NCI-H526 (cell line): Measurements from ENCODE around the gene NEBL.
"Not testable (repeated sequence)": the region's sequence is repeated elsewhere in the genome, so short reads cannot be mapped to it uniquely, and the experiment has no call there.

Source experiments
- DNase-seq, 2 experiments: peaks; one replicate each; lab custom pipeline; 2025; lab: John Stamatoyannopoulos, UW

The NEBL gene, protein sequence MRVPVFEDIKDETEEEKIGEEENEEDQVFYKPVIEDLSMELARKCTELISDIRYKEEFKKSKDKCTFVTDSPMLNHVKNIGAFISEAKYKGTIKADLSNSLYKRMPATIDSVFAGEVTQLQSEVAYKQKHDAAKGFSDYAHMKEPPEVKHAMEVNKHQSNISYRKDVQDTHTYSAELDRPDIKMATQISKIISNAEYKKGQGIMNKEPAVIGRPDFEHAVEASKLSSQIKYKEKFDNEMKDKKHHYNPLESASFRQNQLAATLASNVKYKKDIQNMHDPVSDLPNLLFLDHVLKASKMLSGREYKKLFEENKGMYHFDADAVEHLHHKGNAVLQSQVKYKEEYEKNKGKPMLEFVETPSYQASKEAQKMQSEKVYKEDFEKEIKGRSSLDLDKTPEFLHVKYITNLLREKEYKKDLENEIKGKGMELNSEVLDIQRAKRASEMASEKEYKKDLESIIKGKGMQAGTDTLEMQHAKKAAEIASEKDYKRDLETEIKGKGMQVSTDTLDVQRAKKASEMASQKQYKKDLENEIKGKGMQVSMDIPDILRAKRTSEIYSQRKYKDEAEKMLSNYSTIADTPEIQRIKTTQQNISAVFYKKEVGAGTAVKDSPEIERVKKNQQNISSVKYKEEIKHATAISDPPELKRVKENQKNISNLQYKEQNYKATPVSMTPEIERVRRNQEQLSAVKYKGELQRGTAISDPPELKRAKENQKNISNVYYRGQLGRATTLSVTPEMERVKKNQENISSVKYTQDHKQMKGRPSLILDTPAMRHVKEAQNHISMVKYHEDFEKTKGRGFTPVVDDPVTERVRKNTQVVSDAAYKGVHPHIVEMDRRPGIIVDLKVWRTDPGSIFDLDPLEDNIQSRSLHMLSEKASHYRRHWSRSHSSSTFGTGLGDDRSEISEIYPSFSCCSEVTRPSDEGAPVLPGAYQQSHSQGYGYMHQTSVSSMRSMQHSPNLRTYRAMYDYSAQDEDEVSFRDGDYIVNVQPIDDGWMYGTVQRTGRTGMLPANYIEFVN

DNA sequence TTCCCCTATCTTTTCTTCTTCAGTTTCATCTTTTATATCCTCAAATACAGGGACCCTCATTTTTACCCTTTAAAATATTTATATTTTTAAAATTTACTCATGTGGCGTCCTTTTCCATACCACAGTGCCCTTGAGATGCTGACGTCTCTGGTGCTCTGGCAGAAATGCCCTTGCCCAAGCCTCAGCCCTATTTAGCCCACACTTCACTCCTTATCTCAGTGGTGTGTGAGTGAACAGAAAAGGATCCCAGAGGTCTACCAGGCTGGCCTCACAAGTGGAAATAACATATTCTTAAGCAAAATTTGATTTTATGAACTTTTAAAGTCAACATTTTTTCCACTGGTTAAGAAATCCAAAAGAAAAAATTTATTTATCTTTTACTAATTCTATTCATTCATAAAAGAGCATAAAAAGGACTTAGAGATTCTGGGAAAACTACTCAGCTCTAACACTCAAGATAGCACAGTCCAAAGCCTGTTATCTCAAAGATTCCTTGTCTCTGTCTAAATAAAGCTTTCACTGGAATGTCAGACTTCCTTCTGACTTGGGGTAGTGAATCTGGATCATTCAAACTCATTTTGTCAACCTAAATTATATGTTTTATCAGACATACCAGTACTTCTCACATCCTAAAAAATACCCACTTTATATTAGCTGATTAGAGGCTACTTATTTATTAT lies at the start of gene NEBL:
Gene NEBL, minus strand, starts transcription at position 166 of the 680 bp plus-strand sequence. Its CDS starts 106 bp downstream, at position 60.
- DNase-seq: no peak

- DNase-seq: no peak
These were observed 48.6 kb upstream of the NEBL start for GRCh38 chr10:20945546-20946332.

GRCh38 chr10:20944789-20945502 lies 47.8 kb upstream of the NEBL start:
- no peak for DNase-seq

- not testable (repeated sequence) for DNase-seq
These were observed 42.3 kb upstream of the NEBL start for GRCh38 chr10:20939414-20939813.

DNA sequence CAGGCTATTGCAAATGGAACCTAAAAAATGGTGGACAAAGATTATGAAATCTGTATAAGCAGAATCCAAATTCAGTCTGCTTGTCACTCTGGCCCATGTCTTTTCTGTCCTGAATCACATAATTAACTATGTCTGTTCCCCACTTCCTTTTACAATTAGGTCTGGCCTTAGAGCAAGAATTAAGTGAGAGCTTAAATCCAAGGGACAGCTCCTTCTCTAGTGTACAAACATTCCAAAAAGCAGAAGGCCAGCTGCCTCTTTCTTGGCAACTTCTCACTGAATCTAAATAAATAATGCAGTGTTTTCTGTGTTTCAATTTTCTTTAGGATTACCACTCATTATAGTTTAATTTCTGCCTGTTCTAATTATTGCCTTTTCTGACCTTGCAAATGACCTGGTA lies 39.3 kb upstream of the NEBL start:
- no peak for DNase-seq

- no peak for DNase-seq
These were observed 38.8 kb upstream of the NEBL start for GRCh38 chr10:20935931-20936330.

DNA sequence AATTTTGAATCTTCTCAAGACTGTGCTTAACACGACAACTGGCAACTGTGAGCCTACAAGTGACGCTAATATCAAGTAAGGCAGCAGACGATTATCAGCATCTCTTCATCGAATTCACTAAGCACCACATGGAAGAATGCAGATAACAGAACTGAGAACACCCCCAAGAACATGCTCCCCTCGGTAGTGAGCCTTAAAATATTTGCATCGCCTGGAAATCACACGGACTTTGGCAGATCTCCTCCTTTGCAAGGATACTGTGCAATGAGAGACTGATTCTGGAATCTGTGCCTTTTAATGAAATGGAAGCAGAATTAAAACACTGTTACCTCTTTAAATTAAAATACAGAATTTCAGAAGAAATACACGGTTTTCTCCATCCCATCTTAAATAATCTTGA lies 38.2 kb upstream of the NEBL start:
- no peak for DNase-seq

DNA sequence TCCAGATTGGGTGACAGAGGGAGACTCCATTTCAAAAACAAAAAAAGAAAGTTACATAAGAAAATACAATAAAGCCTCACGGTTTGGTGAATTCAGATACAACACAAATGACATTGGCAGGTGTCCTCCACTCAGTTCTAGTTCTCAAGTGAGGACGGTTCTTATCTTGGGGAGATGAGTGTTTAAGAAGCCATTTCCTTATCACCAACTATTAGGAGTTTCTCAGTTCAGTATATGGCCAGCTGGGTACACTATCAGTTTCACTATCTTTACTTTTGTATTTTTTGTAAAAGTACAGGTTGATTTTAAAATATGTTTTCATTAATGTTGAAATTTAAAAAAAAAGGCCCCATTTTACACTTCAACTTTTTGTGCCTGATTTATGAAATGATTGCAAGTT lies 36.6 kb upstream of the NEBL start:
- no peak for DNase-seq

- no peak for DNase-seq
These were observed 35.6 kb upstream of the NEBL start for GRCh38 chr10:20932606-20933126.

- no peak for DNase-seq
These were observed 34.2 kb upstream of the NEBL start for GRCh38 chr10:20931156-20931795.

DNA sequence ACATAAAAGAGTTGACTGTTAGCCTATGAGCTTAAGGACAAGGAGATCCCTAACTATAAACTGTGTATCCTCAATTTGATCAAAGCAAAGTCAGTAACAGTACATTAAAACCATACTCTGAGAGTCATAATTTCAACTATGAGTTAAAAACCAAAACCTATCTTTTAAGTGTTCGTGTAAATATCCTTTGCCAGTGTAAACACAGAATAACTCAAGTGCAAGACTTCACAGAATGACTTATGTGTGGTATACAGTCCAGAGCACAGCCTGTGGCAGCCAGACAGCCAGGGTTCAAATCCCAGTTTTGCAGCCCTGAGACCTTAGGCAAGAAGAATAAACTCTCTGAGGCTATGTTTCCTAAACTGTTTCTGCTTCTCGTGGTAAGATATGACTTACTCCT lies 30.3 kb upstream of the NEBL start:
- no peak for DNase-seq

DNA sequence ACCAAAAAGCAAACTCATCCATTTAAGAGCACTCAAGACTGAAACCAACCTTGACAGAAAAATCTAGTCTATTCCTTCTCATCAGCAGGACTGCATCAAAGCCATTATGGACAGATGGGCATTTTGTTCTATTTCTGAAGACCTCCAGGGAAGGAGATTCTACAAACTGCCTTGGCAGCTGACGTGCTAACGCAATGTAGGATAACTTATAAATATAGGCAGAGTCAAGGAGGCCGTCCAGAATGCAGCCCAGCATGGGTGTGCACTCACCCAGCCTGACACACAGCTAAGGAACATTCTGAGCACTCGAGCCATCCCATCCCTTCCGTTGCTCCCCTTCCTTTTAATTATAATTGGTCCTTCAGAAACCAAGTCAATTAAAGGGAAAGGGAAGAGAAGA lies 25.3 kb upstream of the NEBL start:
- DNase-seq: no peak

GRCh38 chr10:20922033-20922432 lies 24.9 kb upstream of the NEBL start:
- DNase-seq: no peak

DNA sequence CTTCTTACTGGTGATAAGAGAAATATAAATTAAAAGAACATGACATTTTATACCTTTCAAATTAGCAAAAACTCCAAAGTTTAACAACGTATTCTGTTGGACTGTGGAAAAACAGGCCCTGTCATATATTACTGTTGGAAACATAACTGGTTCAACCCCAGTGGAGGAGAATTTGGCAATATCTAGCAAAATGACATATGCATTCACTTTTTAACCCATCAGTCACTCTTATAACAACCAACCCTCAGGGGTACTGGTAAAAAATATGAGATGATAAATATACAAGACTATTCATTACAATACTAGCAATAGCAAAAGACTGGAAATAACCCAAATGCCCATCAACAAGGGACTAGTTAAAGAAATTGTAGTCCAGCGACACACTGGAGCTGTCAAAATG lies 22.9 kb upstream of the NEBL start:
- DNase-seq: no peak

GRCh38 chr10:20919481-20919880 lies 22.4 kb upstream of the NEBL start:
- no peak for DNase-seq

DNA sequence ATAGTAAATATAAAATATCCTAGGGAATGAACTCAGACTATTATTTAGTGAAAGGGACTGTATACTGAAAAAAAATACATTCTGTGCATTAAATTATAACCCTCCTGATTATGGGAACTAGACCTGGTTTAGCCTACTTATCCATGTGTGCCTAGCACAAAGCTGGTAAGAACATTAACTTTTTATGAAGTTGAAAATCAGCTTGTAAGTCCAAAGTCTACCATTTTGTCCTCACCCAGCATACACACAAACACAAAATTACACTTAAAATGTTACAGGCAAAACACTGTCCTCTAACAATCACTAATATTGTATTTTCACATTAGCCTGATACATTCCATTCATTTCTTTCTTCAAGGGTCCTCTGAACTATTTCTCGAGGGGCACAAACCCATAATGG lies 19.9 kb upstream of the NEBL start:
- no peak for DNase-seq

GRCh38 chr10:20912969-20913368 lies 15.9 kb upstream of the NEBL start:
- DNase-seq: no peak

DNA sequence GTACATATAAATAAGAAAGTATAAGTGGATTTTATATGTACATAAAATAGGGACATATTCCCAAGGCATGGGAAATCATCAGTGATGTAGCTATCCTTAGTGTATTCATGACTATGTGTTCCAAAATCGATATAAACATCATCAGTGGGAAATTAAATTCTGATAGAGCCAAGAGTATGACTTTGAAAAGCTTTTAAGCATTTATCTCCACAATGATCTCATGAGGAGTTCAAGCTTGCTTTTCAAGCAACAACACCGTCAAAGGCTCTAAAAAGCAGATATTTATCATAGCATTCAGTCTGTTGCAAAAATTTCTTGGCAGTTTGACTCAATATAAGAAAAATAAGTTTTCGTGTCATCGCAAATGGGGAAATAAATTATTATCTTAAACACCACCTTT lies 14.5 kb upstream of the NEBL start:
- no peak for DNase-seq

DNA sequence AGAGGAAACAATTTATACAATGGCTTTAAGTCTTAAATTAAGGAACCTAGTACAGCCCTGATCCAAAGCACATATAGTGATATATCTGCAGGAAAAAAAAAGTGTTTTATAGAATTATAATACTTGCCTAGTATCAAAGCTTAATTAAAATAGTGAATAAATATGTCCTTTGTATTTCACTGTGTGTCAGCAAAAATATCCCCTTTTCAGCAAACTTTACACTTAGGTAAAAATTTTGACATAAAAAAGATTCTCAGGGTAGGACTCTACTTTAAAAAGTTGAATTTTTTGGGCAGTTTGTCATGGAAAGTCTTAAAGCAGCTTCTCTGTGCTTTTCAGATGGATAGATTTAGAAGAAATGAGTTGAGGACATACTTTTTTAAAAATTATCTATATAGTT lies 12.7 kb upstream of the NEBL start:
- no peak for DNase-seq

GRCh38 chr10:20908391-20908790 lies 11.3 kb upstream of the NEBL start:
- DNase-seq: no peak
